Panc1 (cell line): Measurements from ENCODE around the gene MIPOL1.

Experiments
- POLR2AphosphoS5 ChIP-seq: IDR thresholded peaks from 2 replicates; pipeline ENCODE4 v1.6.1; 2012; ENCODE audit warnings: mild to moderate bottlenecking, low read depth, low read length, moderate library complexity
- REST ChIP-seq, 2 experiments: IDR thresholded peaks; 2 replicates each; pipeline ENCODE4 v1.6.1; 2011 to 2012; ENCODE audit warnings: low read depth in 2 of 2, control low read depth in 1 of 2, low read length in 1 of 2, mild to moderate bottlenecking in 1 of 2, moderate library complexity in 1 of 2; ENCODE audit not compliant: insufficient read depth in 1 of 2
- SIN3A ChIP-seq: IDR thresholded peaks from 2 replicates; pipeline ENCODE4 v1.6.1; 2012; ENCODE audit warnings: low read depth, mild to moderate bottlenecking, low read length, moderate library complexity, borderline replicate concordance; ENCODE audit not compliant: insufficient read depth
- TF ChIP-seq, protein P1 (sequence below): fragments of 450-650 bp; IDR thresholded peaks from 2 replicates; pipeline ENCODE4 v1.5.1; 2017; ENCODE audit warnings: mild to moderate bottlenecking

GRCh38 chr14:37585971-37586796 is 388.4 kb downstream of the MIPOL1 start:
- TF ChIP-seq, protein P1, sequence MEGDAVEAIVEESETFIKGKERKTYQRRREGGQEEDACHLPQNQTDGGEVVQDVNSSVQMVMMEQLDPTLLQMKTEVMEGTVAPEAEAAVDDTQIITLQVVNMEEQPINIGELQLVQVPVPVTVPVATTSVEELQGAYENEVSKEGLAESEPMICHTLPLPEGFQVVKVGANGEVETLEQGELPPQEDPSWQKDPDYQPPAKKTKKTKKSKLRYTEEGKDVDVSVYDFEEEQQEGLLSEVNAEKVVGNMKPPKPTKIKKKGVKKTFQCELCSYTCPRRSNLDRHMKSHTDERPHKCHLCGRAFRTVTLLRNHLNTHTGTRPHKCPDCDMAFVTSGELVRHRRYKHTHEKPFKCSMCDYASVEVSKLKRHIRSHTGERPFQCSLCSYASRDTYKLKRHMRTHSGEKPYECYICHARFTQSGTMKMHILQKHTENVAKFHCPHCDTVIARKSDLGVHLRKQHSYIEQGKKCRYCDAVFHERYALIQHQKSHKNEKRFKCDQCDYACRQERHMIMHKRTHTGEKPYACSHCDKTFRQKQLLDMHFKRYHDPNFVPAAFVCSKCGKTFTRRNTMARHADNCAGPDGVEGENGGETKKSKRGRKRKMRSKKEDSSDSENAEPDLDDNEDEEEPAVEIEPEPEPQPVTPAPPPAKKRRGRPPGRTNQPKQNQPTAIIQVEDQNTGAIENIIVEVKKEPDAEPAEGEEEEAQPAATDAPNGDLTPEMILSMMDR = no peak
- no peak for TF ChIP-seq POLR2AphosphoS5
- no peak for TF ChIP-seq SIN3A
- no peak for TF ChIP-seq REST (IDR thresholded peaks at IDR 0.05; ENCODE audit: insufficient read depth in 1 of 2, low read depth in 2 of 2, low read length in 1 of 2)
